ENCODE data around the gene NELL2. TPM values are rescaled to one million over a fixed set of nuclear protein-coding genes. Genes with fewer than 3 reads are reported as not detected.

Gene NELL2
- total RNA-seq, 1 donor = 0.86 TPM

DNA sequence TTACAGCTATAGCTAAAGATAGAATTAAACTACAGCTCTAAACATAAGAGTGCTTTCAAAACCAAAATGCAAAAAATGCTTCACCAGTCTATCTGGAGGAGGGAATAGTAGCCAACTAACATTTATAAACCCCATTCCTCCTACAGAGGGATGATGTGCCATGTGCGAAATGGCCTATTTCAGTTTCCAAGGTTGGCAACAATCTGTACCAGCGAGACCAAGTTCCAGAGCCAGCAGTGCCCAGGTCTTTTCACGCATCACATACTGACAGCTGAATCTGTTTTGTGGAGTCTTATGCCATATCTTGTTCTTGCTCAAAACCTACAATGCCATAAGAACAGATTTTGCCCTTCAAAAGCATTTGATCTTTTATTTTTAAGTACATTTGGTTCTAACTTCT is 24.5 kb downstream of the NELL2 start:
- no peak overlapping the region for H3K4me3 ChIP-seq (ENCODE audit: low read depth, low read length)
- no peak for DNase-seq (ENCODE audit: low read depth)
- TF ChIP-seq CTCF (IDR thresholded peaks at IDR 0.05; ENCODE audit: insufficient read depth, low read depth, low read length) = no peak

DNA sequence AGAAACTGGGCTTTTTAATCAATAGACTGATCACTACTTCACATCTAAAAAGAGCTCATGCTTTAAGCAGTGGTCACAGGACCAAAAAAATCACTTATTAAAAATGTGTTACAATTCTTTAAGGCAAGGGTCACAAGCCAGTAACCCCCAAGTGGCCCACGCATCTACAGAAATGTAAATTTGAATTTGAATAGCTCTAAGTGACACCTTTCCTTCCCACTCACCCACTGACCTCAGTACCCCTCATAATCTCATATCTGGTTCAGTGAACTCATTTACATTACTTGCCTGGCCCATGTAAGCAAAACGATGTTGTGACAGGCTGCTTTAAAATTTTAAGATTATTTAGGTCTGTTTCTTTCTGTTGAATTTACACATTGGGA is 27.4 kb downstream of the NELL2 start:
- TF ChIP-seq CTCF (IDR thresholded peaks at IDR 0.05; ENCODE audit: insufficient read depth, low read depth, low read length) = no peak
- no peak overlapping the region for H3K4me3 ChIP-seq (ENCODE audit: low read depth, low read length)
- no peak for DNase-seq (ENCODE audit: low read depth)

DNA sequence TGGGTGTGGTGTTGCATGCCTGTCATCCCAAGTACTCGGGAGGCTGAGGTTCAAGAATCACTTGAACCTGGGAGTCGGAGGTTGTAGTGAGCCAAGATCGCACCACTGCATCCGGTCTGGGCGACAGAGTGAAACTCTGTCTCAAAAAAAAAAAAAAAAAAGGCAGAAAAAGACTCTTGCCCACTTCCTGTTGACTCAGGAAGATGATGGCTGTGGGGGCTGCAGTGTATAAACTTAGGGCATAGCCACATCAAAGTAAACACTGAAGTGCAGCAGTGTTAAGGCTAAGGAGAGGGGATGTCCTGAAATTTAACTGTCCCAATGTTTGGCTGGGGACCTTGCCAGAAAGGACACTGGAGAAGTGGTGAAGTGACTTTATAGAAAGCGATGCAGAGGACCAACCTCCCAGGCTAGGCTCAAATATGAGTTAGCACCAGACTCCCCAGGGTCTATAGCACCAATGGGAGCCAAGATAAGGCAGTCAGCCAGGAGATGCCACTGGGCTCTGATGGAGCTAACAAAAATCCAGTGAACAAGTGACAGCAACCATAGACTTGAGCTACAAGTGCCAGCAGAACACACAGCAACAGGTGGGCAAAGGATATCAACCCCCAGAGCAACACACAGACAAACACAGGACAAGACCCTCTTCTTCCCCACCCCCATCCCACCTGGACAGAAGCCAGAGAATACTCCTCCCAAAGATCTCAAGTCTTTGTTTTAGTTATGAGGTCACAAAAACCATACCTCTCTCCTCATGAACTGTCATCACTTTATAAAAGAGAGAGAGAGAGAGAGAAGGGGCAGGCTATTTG is 28.0 kb downstream of the NELL2 start:
- no peak overlapping the region for H3K4me3 ChIP-seq (ENCODE audit: low read depth, low read length)
- TF ChIP-seq CTCF (IDR thresholded peaks at IDR 0.05; ENCODE audit: insufficient read depth, low read depth, low read length) = no peak
- no peak for DNase-seq (ENCODE audit: low read depth)

DNA sequence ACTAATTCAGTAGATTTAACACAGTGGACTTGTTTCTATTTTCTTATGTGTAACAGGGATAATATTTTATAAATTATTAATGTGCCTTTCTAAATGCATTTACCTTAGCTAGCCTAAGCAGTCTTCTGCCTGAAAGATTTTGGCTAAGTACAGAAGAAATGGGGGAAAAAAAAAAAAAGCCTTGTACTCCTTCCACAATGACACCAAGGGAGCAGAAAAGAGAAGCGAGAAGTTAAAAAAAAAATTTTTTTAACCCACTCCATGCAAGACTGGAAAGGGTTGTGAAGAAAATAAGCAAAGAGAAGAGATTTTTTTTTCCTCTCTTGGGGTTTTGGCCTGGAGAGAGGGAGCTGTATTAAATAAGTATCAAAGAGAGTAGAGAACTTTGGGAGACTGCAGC is 28.7 kb downstream of the NELL2 start:
- no peak overlapping the region for H3K4me3 ChIP-seq (ENCODE audit: low read depth, low read length)
- TF ChIP-seq CTCF (IDR thresholded peaks at IDR 0.05; ENCODE audit: insufficient read depth, low read depth, low read length) = no peak
- no peak for DNase-seq (ENCODE audit: low read depth)

DNA sequence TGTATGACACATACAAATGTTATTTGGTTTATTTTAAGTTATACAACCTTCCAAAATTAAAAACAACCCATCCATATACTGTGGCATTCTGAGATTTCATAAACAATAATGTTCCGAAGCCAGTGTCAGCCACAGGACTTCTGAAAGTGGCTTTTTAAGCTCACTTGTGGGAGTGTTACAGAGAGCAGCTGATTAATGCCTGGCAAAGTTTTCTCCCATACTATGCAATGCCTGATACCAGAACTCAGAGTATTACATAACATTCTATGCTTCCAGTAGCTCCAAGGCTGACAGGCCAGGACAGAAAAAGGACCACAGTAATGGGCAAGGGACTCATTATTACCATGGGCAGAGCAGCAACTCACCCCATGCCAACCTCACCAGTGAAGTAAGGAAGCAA is 29.3 kb downstream of the NELL2 start:
- no peak for DNase-seq (ENCODE audit: low read depth)
- no peak overlapping the region for H3K4me3 ChIP-seq (ENCODE audit: low read depth, low read length)
- no peak for TF ChIP-seq CTCF (IDR thresholded peaks at IDR 0.05; ENCODE audit: insufficient read depth, low read depth, low read length)

GRCh38 chr12:44842669-44843068 is 33.4 kb downstream of the NELL2 start:
- TF ChIP-seq CTCF (IDR thresholded peaks at IDR 0.05; ENCODE audit: insufficient read depth, low read depth, low read length) = no peak
- no peak for DNase-seq (ENCODE audit: low read depth)
- no peak overlapping the region for H3K4me3 ChIP-seq (ENCODE audit: low read depth, low read length)

DNA sequence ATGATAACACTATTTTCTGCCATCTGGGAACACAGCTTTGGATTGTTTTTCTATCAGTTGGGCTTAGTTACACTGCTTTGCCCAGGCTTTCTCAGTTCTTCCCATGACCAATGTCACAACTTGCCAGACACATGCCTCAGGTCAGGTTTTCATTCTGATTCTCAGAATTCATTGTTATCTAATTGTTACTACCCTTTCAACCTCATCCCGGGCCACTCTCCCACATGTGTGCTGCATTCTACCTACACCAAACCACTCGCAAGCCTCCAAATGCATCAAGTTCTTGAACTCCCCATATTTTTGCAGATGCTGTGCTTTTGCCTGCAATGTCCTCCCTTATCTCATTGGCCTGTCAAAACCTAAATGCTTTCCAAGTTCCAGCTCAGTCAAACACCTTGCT is 36.3 kb downstream of the NELL2 start:
- TF ChIP-seq CTCF (IDR thresholded peaks at IDR 0.05; ENCODE audit: insufficient read depth, low read depth, low read length) = no peak
- H3K4me3 ChIP-seq (ENCODE audit: low read depth, low read length) = no peak overlapping the region

More for the DNA sequence above, 36.3 kb downstream of the NELL2 start:
- no peak for DNase-seq (ENCODE audit: low read depth)

Measured in fibroblast of villous mesenchyme (primary cell).